ENCODE data around the gene COL23A1. TPM values are rescaled to one million over a fixed set of nuclear protein-coding genes. Genes with fewer than 3 reads are reported as not detected.

The COL23A1 gene
- total RNA-seq, 2 donors from 2014 or later = 0.44 to 0.86 TPM

- ATAC-seq (replicated peaks in 1 of 2) (no peak), DNase-seq (no peak)
- Mint-ChIP-seq H3K9me3 (no peaks in the 10 kb centered on the region), H3K4me1 (ENCODE audit: low read depth) (no peaks in the 10 kb centered on the region), H3K4me3 (no peak overlapping the region), H3K27me3 (ENCODE audit: low read depth) (no peaks in the 10 kb centered on the region), H3K27ac (no peak overlapping the region), H3K36me3 (ENCODE audit: insufficient read depth in 2 of 2) (no peaks in the 10 kb centered on the region)
These were observed 45.0 kb downstream of the COL23A1 start for GRCh38 chr5:178545176-178545575.

- H3K4me3 Mint-ChIP-seq = no peak overlapping the region
- ATAC-seq (replicated peaks in 1 of 2) = no peak
- no peaks in the 10 kb centered on the region for H3K27me3 Mint-ChIP-seq (ENCODE audit: low read depth)
- no peak for DNase-seq
- H3K4me1 Mint-ChIP-seq (ENCODE audit: low read depth) = no peaks in the 10 kb centered on the region
- no peaks in the 10 kb centered on the region for H3K36me3 Mint-ChIP-seq (ENCODE audit: insufficient read depth in 2 of 2)
- no peak overlapping the region for H3K27ac Mint-ChIP-seq
- H3K9me3 Mint-ChIP-seq = no peaks in the 10 kb centered on the region
These were observed 45.9 kb downstream of the COL23A1 start for GRCh38 chr5:178544166-178544834.

DNA sequence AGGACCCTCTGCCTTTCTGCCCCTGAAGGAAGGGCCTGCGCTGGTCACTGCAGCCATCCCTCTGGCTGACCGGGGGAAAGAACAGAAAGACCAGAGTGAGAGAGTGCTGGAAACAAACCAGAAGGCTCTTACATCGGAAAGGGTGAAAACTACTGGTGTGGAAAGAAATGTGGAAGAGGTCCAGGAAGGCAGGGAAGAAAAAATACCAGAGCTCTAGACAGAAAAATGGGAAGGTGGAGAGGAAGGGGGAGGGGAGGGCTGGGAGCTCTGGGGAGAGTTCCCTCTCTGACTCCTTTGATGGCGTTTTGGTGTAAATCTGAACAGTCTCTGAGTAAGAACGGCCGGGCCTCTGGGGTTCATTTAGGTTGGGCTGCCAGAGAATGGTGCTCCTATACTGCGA, 47.7 kb downstream of the COL23A1 start:
- H3K9me3 Mint-ChIP-seq = no peaks in the 10 kb centered on the region
- no peak overlapping the region for H3K27ac Mint-ChIP-seq
- H3K36me3 Mint-ChIP-seq (ENCODE audit: insufficient read depth in 2 of 2) = no peaks in the 10 kb centered on the region
- H3K27me3 Mint-ChIP-seq (ENCODE audit: low read depth) = no peaks in the 10 kb centered on the region
- H3K4me3 Mint-ChIP-seq = no peak overlapping the region
- H3K4me1 Mint-ChIP-seq (ENCODE audit: low read depth) = no peaks in the 10 kb centered on the region
- ATAC-seq (replicated peaks in 1 of 2) = no peak
- DNase-seq = no peak

DNA sequence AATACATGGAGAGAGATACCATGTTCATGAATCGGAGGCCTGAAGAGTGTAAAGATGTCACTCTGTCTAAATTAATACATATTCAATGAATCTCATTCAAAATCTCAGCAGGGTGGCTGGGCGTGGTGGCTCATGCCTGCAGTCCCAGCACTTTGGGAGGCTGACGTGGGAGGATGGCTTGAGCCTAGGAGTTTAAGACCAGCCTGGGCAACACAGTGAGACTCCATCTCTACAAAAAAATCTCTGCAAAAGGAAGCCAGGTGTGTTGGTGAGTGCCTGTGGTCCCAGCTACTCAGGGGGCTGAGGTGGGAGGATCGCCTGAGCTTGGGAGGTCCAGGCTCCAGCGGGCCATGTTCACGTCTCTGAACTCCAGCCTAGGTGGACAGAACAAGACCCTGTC, 49.7 kb downstream of the COL23A1 start:
- ATAC-seq (replicated peaks in 1 of 2) = no peak

DNA sequence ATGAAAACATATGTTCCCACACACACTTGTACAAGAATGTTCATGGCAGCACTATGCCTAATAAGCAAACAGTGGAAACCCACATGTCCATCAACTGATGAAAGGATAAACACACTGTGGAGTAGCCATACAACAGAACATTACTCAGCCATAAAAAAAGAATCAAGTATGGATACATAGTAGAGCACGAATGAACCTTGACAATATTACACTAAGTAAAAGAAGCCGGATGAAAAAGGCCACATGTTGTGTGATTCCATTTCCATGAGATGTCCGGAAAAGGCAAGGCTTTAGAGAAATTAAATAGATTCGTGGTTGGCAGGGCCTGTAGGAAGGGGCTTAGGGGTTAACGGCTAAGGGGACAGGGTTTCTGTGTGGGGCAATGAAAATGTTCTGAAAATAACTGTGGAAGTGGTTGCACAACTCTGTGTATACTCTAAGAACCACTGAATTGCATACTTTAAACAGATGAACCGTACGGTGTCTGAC, 51.4 kb downstream of the COL23A1 start:
- Mint-ChIP-seq H3K36me3 (ENCODE audit: insufficient read depth in 2 of 2) (no peaks in the 10 kb centered on the region), H3K4me3 (no peak overlapping the region), H3K9me3 (no peaks in the 10 kb centered on the region), H3K27me3 (ENCODE audit: low read depth) (no peaks in the 10 kb centered on the region), H3K4me1 (ENCODE audit: low read depth) (no peaks in the 10 kb centered on the region), H3K27ac (no peak overlapping the region)
- ATAC-seq (replicated peaks in 1 of 2) (no peak), DNase-seq (no peak)

More for the DNA sequence above, 49.7 kb downstream of the COL23A1 start:
- Mint-ChIP-seq H3K4me1 (ENCODE audit: low read depth) (no peaks in the 10 kb centered on the region), H3K9me3 (no peaks in the 10 kb centered on the region), H3K36me3 (ENCODE audit: insufficient read depth in 2 of 2) (no peaks in the 10 kb centered on the region), H3K27me3 (ENCODE audit: low read depth) (no peaks in the 10 kb centered on the region), H3K4me3 (no peak overlapping the region), H3K27ac (no peak overlapping the region)
- no peak for DNase-seq

DNA sequence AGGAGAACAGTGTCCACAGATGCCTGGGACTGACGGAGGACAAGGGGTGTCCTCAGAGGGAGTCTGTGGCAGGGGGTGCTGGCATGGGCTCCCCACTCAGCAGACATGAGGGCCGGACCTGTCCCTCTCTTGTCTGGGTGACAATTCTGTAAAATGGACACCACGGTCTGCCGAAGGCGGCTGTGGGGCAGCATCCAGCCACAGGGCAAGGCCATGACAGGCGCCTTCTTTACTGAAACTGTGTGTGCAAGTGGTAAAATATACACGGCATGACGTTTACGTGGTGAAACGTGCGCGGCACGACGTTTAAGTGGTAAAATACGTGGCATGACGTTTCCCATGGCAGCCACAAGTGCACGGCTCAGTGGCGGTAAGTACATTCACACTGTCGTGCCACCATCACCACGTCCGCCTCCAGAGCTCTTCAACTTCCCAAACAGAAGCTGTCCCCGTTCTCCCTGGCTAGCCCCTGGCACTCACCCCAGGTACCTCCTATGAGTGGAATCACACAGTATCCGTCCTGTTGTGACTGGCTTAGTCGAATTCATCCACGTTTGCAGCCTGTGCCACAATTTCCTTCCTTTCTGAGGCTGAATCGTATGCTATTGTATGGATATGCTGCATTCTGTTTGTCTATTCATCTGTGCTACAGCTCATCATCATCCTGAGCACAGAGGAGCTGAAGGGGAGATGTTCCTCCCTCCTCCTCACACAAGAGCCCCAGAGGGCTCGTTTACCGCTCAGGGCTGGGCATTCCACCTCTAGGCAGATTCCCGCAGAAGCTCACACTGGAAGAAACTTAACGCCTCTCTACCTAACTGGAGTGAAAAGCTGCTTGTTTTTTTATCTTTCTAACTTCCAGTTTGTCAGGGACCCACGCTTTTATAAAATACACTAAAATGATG, 52.5 kb downstream of the COL23A1 start:
- no peaks in the 10 kb centered on the region for H3K27me3 Mint-ChIP-seq (ENCODE audit: low read depth)
- no peak overlapping the region for H3K4me3 Mint-ChIP-seq
- no peak overlapping the region for H3K27ac Mint-ChIP-seq
- no peak for DNase-seq
- no peak for ATAC-seq (replicated peaks in 1 of 2)
- no peaks in the 10 kb centered on the region for H3K4me1 Mint-ChIP-seq (ENCODE audit: low read depth)
- no peaks in the 10 kb centered on the region for H3K36me3 Mint-ChIP-seq (ENCODE audit: insufficient read depth in 2 of 2)
- no peaks in the 10 kb centered on the region for H3K9me3 Mint-ChIP-seq

GRCh38 chr5:178536541-178537466, 53.4 kb downstream of the COL23A1 start:
- Mint-ChIP-seq H3K4me1 (ENCODE audit: low read depth) (no peaks in the 10 kb centered on the region), H3K36me3 (ENCODE audit: insufficient read depth in 2 of 2) (no peaks in the 10 kb centered on the region), H3K9me3 (no peaks in the 10 kb centered on the region), H3K27me3 (ENCODE audit: low read depth) (no peaks in the 10 kb centered on the region), H3K27ac (no peak overlapping the region), H3K4me3 (no peak overlapping the region)
- DNase-seq (no peak), ATAC-seq (replicated peaks in 1 of 2) (no peak)

- H3K27ac Mint-ChIP-seq = no peak overlapping the region
- ATAC-seq (replicated peaks in 1 of 2) (no peak), DNase-seq (no peak)
- no peaks in the 10 kb centered on the region for H3K36me3 Mint-ChIP-seq (ENCODE audit: insufficient read depth in 2 of 2)
- H3K4me1 Mint-ChIP-seq (ENCODE audit: low read depth) = no peaks in the 10 kb centered on the region
- H3K4me3 Mint-ChIP-seq = no peak overlapping the region
- H3K27me3 Mint-ChIP-seq (ENCODE audit: low read depth) = no peaks in the 10 kb centered on the region
- no peaks in the 10 kb centered on the region for H3K9me3 Mint-ChIP-seq
These were observed 54.7 kb downstream of the COL23A1 start for GRCh38 chr5:178535299-178536175.

DNA sequence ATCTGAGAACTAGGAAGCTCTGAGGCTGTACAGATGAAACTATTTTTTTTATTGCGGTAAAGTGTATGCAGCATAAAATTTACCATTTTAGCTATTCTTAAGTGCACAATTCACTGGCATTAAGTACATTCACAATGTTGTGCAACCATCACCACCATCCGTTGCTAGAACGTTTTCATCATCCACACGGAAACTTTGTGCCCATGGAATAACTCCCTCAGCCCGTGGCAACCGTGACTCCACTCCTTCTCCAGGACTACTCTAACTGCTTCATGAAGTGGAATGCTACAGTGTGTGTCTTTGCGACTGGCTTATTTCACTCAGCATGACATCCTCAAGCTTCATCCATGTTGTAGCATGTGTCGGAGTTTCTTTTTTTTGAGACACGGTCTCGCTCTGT, 57.1 kb downstream of the COL23A1 start:
- ATAC-seq (replicated peaks in 1 of 2) = no peak
- Mint-ChIP-seq H3K9me3 (no peaks in the 10 kb centered on the region), H3K36me3 (ENCODE audit: insufficient read depth in 2 of 2) (no peaks in the 10 kb centered on the region), H3K27me3 (ENCODE audit: low read depth) (no peaks in the 10 kb centered on the region), H3K4me3 (no peak overlapping the region), H3K27ac (no peak overlapping the region), H3K4me1 (ENCODE audit: low read depth) (no peaks in the 10 kb centered on the region)
- no peak for DNase-seq

DNA sequence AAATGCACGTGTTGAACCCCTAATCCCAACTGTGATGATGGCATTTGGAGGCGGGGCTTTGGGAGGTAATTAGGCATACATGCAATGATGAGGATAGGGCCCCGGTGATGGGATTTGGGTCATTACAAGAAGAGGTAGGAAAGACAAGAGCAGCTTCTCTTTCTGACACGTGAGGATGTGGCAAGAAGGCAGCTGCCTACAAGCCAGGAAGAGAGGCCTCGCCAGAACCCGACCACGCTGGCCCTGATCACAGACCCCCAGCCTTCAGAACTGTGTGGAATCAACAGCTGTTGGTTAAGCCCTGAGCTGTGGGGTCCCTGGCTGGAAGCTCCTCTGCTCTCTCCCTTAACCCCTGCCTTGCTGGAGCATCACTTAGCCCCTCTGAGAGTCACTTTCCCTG, 57.5 kb downstream of the COL23A1 start:
- Mint-ChIP-seq H3K27ac (no peak overlapping the region), H3K9me3 (no peaks in the 10 kb centered on the region), H3K4me1 (ENCODE audit: low read depth) (no peaks in the 10 kb centered on the region), H3K27me3 (ENCODE audit: low read depth) (no peaks in the 10 kb centered on the region), H3K4me3 (no peak overlapping the region), H3K36me3 (ENCODE audit: insufficient read depth in 2 of 2) (no peaks in the 10 kb centered on the region)
- ATAC-seq (replicated peaks in 1 of 2) = no peak
- DNase-seq = no peak

DNA sequence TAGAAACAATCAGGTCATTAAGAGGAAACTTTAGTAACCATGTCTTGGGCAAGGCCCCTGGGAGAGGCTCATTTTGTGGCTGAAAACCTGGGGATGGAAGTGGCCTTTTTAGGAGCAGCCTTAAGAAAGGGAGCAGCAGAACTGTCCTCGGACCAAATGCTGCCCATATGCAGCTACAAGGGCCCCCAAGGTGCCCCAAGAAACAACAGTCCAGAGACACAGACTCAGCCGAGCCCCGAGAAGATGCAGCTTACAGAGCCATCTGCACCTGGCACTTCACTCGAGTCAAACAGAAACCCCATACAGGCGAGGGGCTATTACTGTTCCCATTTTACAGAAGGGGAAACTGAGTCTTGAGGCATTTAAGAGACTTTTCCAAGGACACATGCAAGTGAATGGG, 58.0 kb downstream of the COL23A1 start:
- Mint-ChIP-seq H3K36me3 (ENCODE audit: insufficient read depth in 2 of 2) (no peaks in the 10 kb centered on the region), H3K27ac (no peak overlapping the region), H3K4me3 (no peak overlapping the region), H3K9me3 (no peaks in the 10 kb centered on the region), H3K4me1 (ENCODE audit: low read depth) (no peaks in the 10 kb centered on the region), H3K27me3 (ENCODE audit: low read depth) (no peaks in the 10 kb centered on the region)
- DNase-seq (no peak), ATAC-seq (replicated peaks in 1 of 2) (no peak)

- no peaks in the 10 kb centered on the region for H3K4me1 Mint-ChIP-seq (ENCODE audit: low read depth)
- no peaks in the 10 kb centered on the region for H3K36me3 Mint-ChIP-seq (ENCODE audit: insufficient read depth in 2 of 2)
These were observed 58.4 kb downstream of the COL23A1 start for GRCh38 chr5:178531786-178532185.

More at GRCh38 chr5:178531786-178532185, 58.4 kb downstream of the COL23A1 start:
- no peaks in the 10 kb centered on the region for H3K27me3 Mint-ChIP-seq (ENCODE audit: low read depth)
- ATAC-seq (replicated peaks in 1 of 2) = no peak
- H3K27ac Mint-ChIP-seq = no peak overlapping the region
- H3K9me3 Mint-ChIP-seq = no peaks in the 10 kb centered on the region
- no peak for DNase-seq
- H3K4me3 Mint-ChIP-seq = no peak overlapping the region
